ENCODE measurements around the gene TNIK.

DNA sequence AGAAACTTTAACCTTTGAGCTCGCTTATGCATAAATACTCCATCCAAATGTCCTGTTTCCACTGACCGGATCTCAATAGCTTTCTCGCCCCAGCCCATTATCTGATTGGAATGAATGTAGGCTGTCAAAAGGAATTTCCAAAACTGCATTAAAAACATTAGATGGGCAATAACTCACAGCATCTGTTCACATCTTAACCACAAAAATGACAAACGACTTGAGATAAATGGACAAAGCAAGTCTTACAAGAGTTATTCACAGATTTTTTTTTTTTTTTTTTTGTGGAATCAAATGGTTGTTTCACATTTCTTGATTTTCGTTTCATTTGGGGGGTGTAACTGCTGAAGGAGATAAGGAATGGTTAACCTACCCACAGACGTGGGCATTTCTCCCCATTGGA, 394.0 kb downstream of the TNIK start:
- TF ChIP-seq, protein P1, sequence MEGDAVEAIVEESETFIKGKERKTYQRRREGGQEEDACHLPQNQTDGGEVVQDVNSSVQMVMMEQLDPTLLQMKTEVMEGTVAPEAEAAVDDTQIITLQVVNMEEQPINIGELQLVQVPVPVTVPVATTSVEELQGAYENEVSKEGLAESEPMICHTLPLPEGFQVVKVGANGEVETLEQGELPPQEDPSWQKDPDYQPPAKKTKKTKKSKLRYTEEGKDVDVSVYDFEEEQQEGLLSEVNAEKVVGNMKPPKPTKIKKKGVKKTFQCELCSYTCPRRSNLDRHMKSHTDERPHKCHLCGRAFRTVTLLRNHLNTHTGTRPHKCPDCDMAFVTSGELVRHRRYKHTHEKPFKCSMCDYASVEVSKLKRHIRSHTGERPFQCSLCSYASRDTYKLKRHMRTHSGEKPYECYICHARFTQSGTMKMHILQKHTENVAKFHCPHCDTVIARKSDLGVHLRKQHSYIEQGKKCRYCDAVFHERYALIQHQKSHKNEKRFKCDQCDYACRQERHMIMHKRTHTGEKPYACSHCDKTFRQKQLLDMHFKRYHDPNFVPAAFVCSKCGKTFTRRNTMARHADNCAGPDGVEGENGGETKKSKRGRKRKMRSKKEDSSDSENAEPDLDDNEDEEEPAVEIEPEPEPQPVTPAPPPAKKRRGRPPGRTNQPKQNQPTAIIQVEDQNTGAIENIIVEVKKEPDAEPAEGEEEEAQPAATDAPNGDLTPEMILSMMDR (conservative IDR thresholded peaks at IDR 0.05): no peak
- no peak for TF ChIP-seq ZFX (IDR thresholded peaks at IDR 0.05)
